DMS 273 (cell line): Measurements from ENCODE around the gene MACROH2A1.

ENCODE experiments used
- DNase-seq: peaks from one replicate; lab custom pipeline; 2025; ENCODE audit not compliant: unreplicated experiment; lab: John Stamatoyannopoulos, UW

Gene MACROH2A1

DNA sequence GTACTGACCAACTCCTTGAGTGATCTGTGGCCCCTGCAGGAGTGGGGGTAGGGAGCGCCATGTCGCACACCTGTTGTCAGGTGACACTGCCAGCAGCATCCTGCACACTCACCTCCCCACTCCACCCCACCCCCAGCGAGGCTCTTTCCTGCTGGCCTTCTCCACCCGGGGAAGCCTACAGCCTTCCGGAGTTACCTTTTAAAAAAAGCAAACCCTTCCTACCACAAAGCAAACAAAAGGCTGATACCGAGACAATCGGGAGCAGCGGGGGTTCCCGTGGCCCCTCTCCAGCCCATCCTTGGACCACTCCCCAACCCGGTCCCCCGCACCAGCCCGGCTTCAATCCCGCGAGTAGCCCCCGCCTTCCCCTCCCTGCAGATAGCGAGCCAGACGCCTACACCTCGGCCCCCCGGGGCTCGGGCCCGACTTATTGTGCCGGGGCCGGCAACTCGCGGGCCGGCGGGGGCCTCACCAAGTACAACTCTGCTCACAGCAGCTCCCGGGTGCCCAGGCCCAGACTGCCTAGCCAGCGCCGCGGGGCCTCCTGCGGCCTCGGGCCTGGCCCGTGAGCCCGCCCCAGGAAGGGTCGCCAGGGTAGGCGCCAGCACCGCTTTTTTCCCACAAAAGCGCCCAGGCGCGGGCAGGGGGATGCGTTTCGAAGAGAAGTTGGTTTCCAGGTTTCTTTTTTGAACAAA is 724 bp downstream of the MACROH2A1 start:
- DNase-seq, result peak; percentile 67

DNA sequence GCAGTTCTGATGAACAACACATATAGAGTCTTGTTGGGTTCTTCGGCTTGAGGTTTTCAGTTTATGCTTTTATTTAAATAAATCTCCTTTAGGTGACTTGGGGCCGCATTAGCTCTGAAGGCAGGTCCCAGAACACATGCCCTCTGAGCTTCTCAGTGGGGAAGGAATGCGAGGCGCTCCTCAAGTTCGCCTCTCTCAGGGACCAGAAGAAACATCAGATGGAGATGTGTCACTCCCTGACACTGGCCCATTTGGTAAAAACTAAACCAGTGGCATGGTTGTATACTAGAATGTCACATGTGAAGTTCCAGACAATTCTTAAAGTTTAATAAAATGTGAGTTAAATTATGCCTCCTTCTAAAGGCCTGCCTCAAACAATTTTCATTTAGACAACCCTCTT is 1.9 kb downstream of the MACROH2A1 start:
- no peak for DNase-seq

DNA sequence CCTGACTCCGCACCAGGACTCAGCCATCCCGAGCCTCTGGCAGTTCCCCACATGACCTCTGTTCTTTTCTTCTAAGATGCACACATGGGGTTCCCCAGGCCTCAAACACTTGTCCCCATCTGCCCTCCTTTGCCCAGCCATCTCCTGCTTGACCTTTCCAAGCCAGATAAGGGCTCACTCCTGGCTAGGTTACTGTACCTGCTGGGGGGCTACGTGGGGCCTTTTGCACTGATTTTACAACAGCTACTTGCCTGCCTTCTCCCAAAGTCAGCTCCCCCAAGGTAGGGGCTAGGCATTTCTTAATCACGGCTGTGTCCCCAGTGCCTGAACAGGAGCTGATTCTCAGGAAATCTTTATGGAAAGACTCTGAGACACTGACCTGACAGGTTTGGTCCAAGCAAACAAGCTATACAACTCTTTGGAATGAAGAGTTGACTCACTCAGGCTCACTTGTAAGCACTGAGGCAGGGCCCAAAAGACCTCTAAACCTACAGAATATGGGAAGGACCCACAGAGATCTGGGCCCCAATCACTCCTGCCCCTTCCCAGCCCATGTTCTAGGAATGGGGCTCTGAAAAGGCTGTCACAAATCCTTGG is 2.5 kb downstream of the MACROH2A1 start:
- no peak for DNase-seq

DNA sequence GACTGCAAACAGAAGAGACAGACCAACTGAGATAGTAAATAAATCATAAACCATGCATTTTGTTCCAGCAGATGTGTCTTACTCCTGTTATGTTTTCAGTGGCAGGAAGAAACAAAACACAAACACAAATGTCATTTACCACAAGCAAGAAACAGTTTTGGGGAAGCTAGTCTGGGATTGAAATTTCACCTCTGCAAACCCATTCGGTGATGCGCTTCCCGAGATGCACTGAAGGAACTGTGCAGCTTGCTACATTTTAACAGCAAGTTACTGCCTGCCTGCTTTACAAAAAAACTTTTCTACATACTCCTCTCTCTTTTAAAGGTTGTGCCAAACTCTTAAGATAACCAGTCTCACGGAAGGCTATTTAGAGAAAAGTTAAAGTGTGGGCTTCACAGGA is 3.2 kb downstream of the MACROH2A1 start:
- no peak for DNase-seq

DNA sequence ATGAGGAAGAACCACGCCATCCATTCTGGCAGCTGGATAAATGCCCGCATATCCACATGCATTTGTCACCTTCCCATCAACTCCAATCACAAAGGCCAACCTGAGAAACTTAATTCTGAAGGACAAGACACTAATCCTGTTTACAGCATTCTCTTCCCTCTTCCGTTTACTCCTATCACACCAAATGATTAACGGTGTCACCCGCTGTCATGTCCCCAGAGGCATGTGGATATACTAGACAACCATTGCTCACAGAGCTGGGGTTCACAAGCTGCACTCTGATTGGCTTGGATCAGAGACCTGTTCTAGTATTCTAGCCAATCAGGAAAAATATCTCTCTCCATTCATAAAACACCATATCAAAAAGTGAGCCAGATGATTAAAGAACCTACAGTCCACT is 3.6 kb downstream of the MACROH2A1 start:
- no peak for DNase-seq

DNA sequence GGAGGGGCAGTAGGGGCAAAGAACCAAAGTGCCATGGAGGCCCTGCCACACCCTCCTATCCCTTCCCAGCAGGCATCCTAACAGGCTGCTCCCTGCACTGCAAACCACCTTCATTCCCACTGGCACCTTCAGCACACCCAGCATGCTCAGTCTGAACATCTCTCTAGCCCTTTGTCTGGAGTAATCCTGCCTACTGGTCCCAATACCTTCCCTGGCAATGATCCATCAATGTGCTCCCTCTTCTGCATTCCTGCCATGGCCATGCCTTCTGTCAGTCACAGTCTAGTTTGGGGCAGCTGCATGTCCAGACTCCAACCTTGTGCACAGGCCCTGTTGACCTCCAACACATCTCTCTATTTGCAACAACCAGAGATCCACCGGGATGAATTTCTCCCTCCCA is 4.9 kb downstream of the MACROH2A1 start:
- DNase-seq, result no peak

DNA sequence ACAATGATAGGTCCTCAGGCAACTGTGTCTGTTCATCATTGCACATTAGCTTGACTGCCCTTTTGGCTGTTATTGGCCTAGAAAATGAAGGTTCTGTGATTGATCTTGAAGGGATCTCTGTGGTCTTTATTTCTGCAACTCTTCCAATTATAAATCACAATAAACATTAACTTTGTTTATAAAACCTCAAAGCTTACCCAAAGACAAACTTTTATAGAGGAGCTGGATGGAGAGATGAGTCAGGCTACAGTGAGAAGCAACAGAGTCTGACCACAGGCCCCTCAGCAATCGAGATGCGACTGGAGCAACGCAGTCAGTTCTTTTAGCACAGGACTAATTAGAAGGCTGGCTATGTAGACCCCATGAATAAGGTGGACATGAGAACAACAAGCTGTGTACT is 5.3 kb downstream of the MACROH2A1 start:
- DNase-seq, result no peak

DNA sequence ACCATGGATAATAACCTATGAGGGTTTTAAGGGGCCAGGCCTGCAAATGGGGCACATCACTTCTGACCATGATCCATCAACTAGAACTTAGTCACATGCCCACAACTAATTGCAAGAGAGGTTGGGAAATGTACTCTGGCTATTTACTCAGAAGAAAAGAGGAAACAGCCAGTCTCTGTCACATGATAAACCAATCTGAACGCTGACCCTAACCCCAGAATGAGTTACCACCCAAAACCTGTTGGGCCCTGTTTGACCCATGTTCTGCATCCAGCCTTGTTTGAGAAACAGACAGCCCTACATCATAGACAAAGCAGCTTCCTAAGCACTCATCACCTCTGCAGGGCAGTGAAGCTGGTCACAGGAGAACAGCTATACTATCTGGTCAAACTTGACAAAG is 5.8 kb downstream of the MACROH2A1 start:
- DNase-seq, result no peak

DNA sequence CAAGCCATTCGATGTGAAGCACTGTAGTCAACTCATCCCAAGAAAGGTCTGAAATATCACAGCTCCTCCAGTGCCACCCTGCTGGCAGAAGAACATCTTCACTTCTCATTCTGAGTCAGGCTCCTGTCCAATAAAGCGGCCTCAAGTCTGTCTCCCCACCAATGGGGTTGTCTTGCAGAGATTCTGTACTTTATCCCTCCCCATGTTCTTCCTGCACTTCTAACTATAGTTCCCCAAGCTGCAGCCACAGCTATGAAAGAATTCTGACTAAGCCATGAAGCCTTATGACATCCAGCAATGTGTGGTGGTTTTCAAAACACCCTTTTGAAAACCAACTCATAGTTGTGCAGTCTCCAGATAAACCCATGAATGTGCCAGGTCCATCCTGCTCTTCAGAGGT is 6.8 kb downstream of the MACROH2A1 start:
- no peak for DNase-seq

DNA sequence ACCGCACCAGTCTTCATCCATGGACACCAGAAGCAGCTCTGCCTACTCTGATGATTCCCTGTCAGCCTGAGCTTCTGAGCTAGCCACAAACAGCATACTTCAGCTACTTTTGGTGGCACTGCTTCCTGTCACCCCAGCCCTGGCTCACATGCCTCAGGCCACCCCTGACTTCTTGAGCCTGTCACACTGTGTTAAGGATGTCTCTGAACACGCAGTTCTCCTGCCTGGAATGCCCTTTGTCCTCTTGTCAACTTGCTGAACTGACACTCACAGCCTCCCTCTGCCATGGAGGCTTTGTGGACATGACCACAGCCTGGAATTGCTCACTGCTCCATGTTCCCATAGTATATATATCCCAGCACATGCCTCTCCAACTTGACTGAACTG is 7.2 kb downstream of the MACROH2A1 start:
- DNase-seq, result no peak

DNA sequence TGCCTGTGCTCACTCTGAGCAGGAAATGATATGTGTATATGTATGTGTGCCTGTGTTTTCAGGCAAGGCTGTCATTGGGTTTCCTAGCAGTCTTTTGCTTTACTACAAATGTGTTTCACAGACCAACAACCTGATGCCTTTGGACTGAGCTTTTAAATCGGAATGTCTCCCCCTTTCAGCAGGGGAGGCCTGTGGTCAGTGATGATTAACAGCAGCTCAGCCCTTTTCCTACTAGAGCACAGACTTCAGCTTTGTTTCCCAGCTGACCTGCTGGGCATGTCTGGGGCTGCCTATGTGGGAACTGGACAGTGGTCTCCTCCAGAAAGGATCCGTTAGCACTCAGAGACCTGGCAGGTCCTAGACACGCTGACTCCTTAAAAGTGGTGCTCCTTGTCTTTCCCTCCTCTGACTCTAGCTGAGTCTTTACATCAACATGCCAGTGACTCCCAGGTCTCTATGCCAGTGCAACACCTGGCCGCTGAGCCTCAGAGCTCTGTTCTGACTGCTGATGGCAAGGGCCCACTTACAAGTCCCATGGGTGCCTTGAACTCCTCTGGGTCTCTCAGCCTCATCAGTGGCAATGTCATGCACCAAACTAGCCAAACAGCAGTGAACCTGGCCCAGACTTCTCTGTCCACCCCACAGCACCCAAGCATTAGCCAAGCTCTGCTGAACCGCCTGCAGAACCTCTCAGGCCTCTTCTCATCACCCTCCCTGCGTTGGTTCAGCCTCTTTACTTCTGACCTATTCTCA is 7.7 kb downstream of the MACROH2A1 start:
- no peak for DNase-seq

DNA sequence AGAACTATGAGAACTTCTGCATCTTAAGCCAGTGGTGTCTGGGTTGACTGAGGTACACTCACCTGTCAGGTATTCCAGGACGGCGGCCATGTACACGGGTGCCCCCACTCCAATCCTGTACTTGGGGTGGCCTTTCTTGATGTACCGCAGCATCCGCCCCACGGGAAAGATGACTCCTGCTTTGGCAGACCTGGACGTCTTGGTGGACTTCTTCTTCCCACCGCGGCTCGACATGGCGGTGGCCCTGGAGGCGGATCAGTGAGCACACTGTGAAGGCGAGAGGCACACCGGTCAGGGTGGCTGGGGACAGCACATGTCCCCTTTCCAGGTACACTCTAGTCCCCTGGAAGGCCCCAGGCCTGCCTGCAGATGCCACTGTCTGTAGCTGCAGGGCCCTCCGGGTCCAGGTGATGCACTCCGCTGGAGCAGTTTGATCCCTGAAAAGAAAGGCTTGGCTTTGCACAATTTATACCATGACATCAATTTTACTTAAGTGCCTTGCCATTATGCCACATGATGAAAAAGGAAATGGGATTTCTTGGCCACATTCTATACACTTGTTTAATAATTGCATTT is 10.1 kb downstream of the MACROH2A1 start:
- DNase-seq, result no peak

DNA sequence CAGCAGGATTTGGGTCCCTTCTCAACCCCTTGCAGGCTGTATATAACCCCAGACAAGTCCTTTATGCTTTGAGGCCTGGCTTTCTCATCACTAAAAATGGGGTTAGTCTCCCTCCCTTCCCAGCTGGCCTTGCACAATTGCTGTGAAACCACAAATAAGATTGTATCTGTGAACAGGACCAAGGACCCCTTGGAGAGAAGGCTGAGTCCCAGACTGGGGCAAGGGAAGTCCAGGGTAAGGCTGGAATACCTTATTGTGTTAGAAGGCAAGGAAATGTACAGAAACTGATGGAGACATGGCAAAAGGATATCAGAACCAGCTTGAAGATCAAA is 11.4 kb downstream of the MACROH2A1 start:
- DNase-seq, result no peak

DNA sequence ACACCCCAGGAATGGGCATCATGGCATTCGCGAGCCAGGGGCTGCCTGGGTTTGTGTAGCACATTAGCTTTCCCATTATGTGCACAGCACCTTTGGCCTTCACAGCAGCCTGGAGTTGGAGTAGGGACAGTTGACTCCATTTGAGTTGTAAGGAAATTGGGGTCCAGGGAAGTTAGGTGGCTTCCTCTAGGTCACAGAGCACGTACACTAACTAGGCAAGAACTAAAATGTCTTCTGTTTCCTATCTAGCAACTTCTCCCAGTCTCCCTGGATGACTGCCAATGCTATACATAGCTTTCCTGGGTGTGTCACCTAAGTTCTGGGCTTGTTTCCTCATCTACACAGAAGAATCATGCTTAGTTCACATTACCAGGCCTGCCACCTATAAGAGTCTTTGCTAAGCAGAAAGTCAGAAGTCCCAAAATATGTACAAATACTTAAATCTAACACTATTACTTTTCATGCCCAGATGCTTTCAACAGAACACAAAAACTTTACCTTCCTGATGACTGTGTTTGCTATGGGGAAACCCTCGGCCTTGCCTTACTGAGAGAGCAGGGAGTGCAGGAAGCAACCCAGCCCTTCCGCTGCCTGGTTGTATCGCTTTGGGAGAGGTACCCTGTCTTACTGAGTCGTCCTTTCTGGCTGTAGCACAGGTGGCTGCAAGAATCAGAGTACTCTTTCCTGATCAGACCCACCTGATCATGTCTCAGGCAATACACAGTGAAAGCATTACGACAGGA is 12.0 kb downstream of the MACROH2A1 start:
- DNase-seq, result peak; percentile 15

DNA sequence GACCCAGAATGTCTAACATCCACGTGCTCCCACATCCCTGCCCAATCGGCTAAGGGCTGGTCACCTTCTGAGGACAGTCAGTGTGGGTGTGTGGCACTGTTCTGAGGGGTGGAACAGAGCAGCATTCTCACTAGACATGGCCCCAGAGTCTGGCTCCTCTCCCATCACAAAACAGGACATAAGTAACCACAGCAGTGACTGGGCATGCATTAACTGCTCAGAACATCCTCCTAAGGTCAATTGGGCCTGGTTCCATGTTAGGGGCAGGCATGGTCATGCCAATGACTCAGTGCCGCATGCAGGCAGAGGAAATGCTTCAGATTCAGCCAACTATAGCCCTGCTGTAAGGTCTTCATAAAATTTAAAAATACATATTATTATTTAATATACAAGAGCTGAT is 12.9 kb downstream of the MACROH2A1 start:
- no peak for DNase-seq

DNA sequence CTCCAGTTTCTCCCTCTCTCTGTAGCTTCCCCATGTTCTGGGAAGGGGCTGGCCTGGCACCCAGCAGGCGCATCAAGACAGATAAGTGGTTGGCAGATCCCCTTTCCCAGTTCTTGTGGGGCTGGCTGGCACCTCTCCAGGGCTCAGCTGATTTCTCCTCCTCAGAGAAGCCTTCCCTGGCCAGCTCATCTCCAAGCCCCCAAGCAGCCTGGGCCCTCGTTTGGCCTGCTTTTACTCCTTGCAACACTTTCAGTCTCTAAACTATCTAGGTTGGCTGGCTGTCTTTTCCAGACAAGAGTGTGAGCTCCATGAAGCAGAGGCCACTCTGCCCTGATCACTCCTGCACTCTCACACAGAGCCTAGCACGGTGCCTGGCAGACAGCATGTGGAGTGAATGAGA is 13.5 kb downstream of the MACROH2A1 start:
- no peak for DNase-seq

DNA sequence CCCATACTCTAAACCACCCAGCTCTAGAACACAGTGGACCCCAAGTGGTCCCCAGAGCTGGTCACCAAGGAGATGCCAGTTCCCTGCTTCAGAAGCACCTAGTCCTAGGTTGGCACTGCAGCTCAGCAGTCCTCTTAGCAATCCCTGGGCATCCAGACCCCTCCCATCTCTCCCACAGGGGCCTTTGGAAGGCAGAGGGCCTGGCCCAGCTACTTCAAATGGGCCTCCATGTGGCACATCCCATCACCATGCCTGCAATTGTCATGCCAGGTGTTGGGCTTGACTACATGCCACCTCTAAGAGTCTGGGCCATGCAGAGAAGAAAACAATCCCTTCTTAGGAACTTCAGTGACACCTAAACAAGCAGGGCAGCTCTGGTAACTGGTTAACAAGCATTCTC is 14.1 kb downstream of the MACROH2A1 start:
- DNase-seq, result no peak

DNA sequence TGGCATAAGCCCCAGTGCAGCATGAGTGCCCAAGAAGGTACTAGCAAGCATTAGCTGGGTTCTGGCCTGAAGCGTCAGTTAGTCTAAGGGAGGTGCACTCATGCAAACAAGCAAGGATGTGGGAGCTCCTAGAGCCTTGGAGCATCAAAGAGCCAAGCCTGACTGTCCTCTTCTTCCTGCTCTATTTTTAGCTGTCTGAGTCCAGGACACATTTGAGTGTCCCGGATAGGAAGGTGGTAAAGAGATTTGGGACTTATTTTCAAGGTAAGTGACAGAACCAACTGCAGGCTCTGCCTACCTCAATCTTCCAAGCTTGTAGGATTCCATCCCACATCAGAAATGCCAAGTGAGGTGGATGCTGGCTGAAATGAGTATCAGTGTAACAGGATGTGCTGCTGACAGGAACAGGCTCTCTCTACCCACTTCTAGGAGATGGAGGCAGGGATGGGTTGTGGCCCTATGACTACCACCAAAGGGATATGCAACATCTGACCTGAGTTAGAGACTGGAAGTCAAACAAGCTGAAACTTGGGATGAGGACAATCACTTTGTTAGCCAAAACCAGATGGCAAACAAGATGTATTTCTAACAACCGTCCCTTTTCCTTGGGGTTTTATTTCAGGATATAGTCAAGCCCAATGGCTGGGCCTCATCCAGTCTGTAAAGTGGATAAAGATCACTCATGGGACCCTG is 15.1 kb downstream of the MACROH2A1 start:
- DNase-seq, result no peak

DNA sequence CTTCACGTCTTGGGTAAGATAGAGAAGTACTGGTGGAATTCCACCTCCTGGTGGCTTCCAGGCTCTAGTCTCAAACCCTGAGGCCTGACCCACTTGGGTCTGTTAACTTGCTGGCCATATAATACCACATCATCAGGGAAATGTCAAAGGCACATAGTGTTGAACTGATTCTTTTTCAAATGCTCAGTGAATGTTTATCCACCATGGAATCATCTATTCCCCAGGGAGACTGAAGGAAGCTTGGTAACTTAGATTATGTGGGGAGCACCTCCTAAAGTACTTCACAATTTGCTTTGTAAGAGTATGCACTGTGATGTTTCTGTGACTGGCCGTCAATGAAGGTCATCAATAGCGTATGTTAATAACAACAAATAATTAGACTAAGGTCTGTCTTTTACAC is 16.1 kb downstream of the MACROH2A1 start:
- no peak for DNase-seq

DNA sequence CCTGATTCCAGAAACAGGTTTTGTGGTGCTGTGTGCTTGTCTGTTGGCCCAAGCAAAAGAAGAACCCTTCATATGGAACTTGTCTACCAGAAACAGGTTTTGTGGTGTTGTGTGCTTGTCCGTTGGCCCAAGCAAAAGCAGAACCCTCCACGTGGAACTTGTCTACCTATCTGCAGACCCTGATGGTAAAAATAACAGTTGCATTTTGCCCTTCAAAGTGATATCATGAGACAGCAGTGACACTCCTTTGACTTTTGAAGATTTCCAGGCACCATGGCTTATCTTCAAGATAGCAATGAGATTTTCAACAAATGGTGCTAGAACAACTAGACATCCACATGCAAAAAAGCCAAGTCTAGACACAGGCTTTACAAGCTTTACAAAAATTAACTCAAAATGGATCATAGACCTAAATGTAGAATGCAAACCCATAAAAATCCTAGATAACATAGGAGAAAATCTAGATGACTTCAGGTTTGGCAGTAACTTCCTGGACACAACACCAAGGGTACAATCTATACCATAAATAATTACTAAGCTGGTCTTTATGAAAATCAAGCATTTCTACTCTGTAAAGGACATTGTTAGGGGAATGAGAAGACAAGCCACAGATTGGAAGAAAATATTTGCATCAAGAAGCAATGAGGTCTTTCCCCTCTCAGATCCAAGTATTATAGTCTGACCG is 16.8 kb downstream of the MACROH2A1 start:
- no peak for DNase-seq
